Measurements from ENCODE around the gene C1orf198.

Gene C1orf198

GRCh38 chr1:230891413-230891812 lies 23.1 kb upstream of the C1orf198 start:
- DNase-seq: no peak

GRCh38 chr1:230884646-230885045 lies 16.3 kb upstream of the C1orf198 start:
- no peak for DNase-seq

- DNase-seq: no peak
Measured at GRCh38 chr1:230883967-230884366, 15.6 kb upstream of the C1orf198 start.

- DNase-seq: no peak
Measured at GRCh38 chr1:230879778-230880177, 11.5 kb upstream of the C1orf198 start.

DNA sequence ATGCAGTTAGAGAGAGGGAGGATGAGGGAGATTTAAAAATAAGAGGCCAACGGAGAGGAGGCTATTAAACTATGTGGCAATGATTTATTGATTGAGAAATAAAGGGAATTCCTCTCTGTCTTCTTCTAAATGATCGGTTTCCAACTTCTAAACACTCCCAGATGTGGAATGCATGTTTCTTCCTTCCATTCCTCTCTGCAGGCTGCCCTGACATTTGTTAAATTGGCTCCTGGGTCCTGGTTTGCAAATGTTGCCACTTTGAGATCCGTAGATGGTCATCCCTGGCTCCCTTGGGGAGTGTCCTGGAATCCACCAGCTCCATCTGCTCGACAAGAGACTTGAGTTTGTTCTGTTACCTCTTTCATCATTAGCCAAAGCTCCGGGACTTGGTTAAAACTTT lies 10.3 kb upstream of the C1orf198 start:
- DNase-seq: no peak

DNA sequence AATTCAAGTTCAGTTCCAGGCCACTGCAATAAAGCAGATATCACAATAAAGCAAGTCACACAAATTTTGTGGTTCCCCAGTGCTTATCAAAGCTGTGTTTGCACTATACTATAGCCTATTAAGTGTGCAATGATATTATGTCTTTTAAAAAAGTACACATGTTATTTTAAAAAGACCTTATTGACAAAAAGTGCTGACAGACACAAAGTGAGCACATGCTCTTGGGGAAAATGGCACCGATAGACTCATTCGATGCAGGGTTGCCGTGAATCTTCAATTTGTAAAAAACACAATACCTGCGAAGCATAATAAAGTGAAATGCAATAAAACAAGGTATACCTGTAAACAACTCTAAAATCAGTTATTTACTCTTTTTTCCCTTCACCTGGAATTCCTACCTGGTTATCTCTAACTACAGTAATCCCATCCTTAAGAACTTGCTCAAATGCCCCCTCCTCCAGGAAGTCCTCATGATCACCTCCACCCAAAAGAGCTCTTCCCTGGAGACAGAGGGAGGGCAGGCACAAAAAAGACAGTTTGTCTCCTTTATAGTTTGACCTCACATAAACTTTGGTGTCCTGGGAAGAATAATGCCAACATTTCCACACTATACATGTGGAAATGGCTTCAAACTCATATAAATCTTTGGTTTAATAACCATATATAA lies 9.7 kb upstream of the C1orf198 start:
- DNase-seq: no peak

DNA sequence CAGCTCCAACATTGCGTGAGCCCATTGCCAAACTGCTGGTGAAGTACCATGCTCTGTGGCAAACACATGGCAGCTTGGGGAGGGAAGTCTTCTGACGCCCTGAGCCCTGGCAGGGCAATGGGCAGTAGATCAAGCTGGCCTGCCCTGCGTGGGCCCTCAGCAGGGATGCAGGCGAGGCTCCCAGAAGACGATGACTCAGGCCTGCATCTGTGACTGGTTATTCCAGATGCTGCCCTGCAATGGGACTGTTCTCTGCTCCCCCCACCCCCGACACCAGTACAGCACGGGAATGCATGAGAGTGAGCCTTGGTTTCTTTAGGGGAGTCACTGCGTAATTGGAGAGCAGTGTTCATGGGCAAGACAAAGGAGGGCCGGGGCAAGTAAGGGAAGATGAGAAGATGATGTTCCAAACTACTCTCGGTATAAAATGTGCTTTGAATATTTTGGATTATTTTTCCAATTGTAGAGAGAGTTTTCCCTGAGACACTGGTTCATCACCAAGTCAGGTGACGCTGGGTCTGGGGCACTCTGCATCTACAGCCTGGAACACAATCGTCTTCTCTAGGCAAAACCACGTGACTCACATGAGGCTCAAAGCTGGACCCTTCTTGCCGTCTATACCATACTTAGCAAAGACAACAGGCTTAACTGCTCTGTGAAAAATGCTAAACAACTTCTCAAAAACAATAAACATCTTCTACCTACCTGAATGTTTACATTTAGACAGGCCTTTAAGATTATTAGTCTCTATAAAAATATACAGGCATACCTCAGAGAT lies 9.0 kb upstream of the C1orf198 start:
- no peak for DNase-seq

- no peak for DNase-seq
Measured at GRCh38 chr1:230876660-230877059, 8.3 kb upstream of the C1orf198 start.

- DNase-seq: no peak
Measured at GRCh38 chr1:230875370-230875769, 7.0 kb upstream of the C1orf198 start.

- no peak for DNase-seq
Measured at GRCh38 chr1:230870916-230871315, 2.6 kb upstream of the C1orf198 start.

- no peak for DNase-seq
Measured at GRCh38 chr1:230869500-230869899, 1.2 kb upstream of the C1orf198 start.

DNA sequence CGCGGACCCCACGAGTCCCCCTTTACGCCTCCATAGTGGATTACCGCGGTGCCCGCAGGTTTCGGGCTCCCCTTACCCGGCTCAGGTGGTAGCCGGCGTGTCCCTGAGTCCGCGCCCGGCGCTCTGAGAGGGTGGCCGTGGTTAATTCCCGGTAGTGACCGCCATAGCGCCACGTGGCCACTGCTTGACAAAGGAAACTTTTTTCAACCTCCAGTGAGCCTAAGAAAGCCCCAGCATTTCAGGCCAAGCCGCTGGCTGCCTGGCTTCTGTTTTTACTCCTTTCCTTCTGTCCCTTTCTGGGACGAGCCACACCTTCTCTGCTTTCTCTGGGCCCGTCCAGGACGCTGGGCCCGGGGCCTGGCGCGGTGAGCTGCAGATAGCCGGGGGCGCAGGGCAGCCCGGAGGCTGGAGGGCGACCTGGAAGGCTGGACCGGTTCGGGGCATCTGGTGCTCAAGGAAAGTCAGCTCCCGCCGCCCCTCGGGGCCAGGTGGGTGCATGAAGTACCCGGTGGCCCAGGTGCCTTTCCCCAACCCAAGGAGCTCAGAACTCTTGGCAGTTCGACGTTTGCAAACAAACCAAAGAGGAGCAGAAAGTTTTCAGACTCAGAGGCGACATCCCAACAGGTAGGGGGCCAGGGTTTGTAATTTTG lies 540 bp upstream of the C1orf198 start:
- DNase-seq: no peak

DNA sequence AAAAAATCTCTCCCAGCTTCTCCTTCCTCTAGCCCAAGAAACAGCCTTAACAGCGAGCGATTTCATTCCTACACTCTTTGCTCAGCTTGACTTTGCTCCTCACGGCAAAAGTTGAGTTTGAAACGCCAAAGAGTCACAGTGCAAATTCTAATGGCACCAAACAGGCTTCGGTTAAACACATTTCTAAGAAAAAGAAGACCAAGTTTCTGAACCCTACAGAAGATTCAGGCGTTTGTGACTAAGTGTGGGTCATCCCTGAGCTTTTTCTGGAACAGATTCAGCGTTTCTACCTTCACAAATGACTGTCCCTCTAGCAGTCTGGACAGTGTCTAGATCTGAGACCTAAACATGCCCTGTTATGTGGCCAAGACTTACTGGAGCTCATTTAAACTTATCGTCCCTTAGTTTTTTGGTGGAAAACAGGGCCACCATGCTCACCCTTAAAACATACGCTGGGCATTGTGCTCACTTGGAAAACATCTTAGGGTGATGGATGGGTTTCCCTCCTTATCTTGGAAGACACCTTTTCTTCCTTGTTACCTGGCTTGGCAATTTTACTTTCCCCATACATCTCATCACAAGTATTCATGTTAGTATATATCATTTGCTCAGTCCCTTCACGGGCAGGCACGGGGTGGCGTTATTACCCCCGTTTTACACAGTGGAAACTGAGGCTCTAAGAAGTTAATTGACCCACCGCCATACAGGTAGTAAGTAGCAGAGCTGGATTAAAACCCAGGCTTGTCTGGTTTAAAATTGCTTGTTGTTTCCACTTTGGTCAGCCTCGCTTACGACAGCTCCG lies 1.0 kb downstream of the C1orf198 start:
- no peak for DNase-seq

GRCh38 chr1:230866171-230867070 lies 1.9 kb downstream of the C1orf198 start:
- no peak for DNase-seq

DNA sequence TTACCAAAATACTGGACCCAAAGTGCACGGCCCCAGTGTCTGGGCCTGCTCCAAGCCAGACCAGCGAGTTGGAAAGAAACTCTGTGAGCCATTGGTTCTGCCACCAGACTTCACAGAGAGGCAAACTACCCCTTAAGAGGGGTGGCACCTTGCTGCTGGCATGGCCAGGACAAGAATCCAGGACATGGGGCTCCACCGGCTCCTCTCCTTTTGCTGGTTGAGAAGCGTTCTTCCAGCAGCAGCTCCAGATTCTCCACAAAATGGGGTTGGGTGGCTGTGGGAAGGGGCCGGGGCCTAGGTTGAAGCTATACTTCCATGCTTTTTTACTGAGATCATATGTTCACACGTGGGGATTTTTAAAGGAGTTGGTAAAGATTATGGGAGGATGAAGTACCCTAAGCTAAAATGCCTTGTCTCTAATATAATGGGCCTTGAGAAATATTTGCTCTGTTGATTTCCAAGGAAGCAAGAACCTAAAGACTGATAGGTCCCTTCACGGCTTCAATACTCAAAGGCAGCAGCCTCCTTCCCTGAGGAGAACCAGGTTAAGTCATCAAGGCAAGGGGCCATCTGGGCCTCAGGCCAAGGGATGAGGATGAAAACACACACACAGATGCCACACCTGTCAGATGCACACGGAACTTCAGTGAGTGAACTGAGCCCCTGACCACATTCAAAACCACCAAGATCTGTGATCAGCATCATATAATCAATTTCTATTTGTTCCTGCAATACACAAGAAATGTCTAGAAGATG lies 3.1 kb downstream of the C1orf198 start:
- DNase-seq: no peak

DNA sequence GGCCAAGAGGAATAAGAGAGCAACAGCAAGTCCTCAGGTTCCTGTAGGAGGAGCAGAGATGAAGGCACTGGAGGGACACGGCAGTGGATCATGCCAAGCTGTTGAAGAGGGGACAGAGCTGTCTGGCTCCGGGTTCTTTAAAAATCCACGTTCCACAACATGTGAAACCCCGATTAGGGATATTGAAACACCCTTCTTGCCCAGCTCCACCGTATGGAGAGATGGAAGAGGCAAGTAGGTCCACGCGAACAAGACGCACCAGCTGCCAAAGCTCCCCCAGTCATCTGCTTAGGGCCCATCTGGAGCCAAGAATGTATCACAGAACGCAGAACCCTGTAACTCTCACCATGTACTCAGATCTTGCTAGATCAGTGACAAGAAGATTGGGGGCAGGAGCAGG lies 3.9 kb downstream of the C1orf198 start:
- DNase-seq: no peak

DNA sequence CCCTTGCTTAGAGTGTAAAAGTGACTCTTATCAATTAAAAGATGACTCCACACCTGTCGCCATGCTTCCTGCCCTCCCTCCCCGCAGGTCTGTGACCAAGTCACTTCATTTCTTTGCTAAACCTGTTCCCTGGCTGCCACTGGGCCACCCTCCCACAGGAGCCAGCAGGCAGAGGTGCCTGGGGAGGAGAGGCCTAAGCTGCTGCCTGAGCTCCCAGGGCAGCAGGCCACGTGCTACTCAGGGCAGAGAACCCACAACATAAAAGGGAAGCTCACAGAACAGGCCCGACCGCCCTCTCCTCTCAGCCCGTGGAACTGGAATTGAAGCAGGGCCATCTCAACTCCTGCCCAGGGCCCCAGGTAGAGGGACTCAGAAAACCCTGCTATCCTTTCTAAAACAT lies 4.9 kb downstream of the C1orf198 start:
- DNase-seq: no peak

- no peak for DNase-seq
Measured at GRCh38 chr1:230861970-230862595, 6.2 kb downstream of the C1orf198 start.

DNA sequence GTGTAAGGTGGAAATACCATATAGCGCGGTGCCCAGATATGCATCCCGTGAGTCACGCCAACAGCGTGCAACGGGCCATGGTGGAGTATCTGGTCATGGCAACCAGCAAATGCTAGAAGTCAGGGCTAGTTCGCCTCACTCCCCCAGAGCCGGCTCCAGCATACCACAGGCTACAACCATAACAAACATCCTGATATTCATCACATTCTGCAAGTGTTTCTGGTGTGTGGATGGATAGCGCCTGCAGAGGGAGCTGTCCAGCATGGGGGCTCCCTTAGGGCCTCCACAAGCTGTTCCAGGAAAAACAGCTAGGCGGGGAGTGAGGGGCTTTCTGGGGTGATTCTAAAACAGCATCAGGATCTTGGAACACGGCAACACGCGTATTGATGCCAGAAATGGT lies 6.8 kb downstream of the C1orf198 start:
- DNase-seq: no peak

- no peak for DNase-seq
Measured at GRCh38 chr1:230860617-230861384, 7.5 kb downstream of the C1orf198 start.
